GM12865 (cell line): ENCODE measurements around the gene SOX6.

Experiments
- DNase-seq: peaks from one replicate; pipeline ENCODE4 v3.0.0; 2010; ENCODE audit warnings: low read depth
- H3K4me3 ChIP-seq: 2 replicates; pipeline ENCODE4 v1.5.1; 2011; ENCODE audit warnings: mild to moderate bottlenecking, low read depth, low read length, control low read depth
- TF ChIP-seq, protein P1 (sequence below): IDR thresholded peaks from 2 replicates; pipeline ENCODE4 v1.5.1; 2011; ENCODE audit warnings: low read length, control low read depth, low read depth, inconsistent platforms; ENCODE audit not compliant: insufficient read depth; ENCODE audit errors: missing control alignments

SOX6 gene

GRCh38 chr11:16191212-16191867 is 165.0 kb downstream of the SOX6 start:
- peak; percentile 7 for DNase-seq
- no peak overlapping the region for H3K4me3 ChIP-seq
- TF ChIP-seq, protein P1, sequence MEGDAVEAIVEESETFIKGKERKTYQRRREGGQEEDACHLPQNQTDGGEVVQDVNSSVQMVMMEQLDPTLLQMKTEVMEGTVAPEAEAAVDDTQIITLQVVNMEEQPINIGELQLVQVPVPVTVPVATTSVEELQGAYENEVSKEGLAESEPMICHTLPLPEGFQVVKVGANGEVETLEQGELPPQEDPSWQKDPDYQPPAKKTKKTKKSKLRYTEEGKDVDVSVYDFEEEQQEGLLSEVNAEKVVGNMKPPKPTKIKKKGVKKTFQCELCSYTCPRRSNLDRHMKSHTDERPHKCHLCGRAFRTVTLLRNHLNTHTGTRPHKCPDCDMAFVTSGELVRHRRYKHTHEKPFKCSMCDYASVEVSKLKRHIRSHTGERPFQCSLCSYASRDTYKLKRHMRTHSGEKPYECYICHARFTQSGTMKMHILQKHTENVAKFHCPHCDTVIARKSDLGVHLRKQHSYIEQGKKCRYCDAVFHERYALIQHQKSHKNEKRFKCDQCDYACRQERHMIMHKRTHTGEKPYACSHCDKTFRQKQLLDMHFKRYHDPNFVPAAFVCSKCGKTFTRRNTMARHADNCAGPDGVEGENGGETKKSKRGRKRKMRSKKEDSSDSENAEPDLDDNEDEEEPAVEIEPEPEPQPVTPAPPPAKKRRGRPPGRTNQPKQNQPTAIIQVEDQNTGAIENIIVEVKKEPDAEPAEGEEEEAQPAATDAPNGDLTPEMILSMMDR, result no peak

GRCh38 chr11:16186680-16187079 is 169.7 kb downstream of the SOX6 start:
- no peak overlapping the region for H3K4me3 ChIP-seq
- no peak for DNase-seq
- TF ChIP-seq, protein P1, result no peak

DNA sequence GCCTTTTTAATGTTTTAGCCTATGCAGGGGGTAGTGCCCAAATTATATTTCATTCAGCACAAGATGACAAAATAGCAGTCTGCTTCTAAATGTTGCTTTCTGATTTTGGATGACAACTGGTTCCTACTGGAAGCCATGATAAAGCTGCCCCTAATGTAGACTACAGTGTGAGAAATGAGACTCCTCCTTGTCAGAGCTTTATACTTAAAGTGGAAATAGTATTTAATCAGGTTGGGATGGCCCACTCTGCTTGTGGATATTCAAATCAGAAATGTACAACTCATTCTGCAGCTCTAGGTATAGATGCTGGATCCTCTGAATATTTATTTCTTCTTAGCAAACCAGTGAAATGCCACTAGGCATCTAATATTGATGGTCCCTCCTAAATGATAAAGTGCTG is 171.3 kb downstream of the SOX6 start:
- no peak for DNase-seq
- H3K4me3 ChIP-seq, result no peak overlapping the region
- TF ChIP-seq, protein P1, result no peak

GRCh38 chr11:16184588-16184987 is 171.8 kb downstream of the SOX6 start:
- H3K4me3 ChIP-seq, result no peak overlapping the region
- TF ChIP-seq, protein P1, result no peak
- no peak for DNase-seq

DNA sequence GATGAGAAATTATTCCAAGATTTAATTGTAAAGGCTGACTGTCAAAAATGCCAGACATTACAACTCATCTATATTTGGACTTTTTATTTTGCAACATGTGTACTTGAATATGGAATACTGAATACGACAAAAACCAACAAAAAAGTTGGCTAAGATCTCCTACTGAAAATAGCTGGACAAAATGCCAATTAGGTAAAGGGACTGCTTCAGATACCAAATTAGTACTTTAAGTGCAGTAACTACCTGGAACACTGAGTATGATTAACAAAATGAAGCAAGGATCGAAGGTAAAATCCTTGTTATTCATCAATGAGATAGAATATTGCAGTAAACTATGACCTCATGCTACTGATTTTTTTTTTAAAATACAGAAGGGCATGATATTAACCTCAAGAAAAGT is 173.8 kb downstream of the SOX6 start:
- TF ChIP-seq, protein P1, result no peak
- no peak for DNase-seq
- H3K4me3 ChIP-seq, result no peak overlapping the region

DNA sequence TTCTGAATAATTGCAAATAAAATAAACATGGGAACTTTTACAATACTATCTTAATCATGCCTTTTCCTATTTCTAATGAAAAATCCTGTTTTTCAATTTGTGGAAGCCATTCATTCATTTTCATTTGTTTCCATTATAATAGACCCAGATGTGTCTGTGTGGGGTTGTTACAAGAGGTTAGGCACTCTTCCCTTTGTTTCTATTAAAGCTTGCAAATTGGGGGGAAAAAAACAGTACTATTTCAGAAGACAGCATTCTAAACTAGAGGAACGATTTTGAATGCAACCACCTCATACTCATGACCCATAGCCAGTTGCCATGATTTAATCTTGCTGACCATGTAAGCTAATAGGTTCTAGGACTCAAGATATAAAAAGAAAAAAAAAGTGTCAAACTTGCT is 175.5 kb downstream of the SOX6 start:
- TF ChIP-seq, protein P1, result no peak
- DNase-seq, result no peak
- no peak overlapping the region for H3K4me3 ChIP-seq

DNA sequence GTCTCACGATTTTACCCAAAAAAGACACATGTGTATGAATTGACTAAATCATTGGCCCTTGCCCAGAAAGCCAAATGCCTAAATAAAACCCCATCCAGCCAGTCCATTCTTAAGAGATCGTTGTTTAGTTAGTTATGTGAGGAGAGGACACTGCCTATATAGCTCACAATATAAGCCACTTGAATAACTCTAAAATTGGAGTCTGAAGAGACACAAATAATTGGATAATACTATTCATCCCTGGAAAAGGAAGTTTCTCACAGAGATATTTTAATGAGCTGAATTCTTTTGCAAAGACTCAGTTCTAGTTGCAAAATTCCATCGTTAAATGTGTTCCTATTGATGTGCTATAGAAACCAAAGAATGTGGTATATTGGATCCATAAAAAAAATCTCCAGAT is 176.7 kb downstream of the SOX6 start:
- H3K4me3 ChIP-seq, result no peak overlapping the region
- TF ChIP-seq, protein P1, result no peak

More for the DNA sequence above, 176.7 kb downstream of the SOX6 start:
- DNase-seq, result no peak
